CD14-positive monocyte (primary cell): ENCODE data around the gene SLC4A3. TPM values are rescaled to one million over a fixed set of nuclear protein-coding genes. Genes with fewer than 3 reads are reported as not detected.
A peak's percentile ranks its signal among the peaks of the same experiment; 100 is the strongest.

ENCODE experiments used
- DNase-seq, 3 donors: peaks; one replicate each; pipeline ENCODE4 v3.0.0-alpha.2; 2011 to 2022
- H2AFZ ChIP-seq: 2 replicates; pipeline ENCODE4 v1.6.0; 2012; ENCODE audit warnings: mild to moderate bottlenecking, low read depth, low read length, inconsistent platforms; ENCODE audit not compliant: insufficient read depth, poor library complexity, severe bottlenecking
- H3K27ac ChIP-seq, 2 donors: 1 replicate in 1 of 2; 2 replicates in 1 of 2; pipeline ENCODE4 v1.5.1; 2012 to 2013; ENCODE audit warnings: low read length in 2 of 2, control low read depth in 1 of 2, inconsistent platforms in 1 of 2, low read depth in 1 of 2, mild to moderate bottlenecking in 1 of 2
- H3K27me3 ChIP-seq, 2 donors: one replicate each; pipeline versions ENCODE4 v1.6.0 to v1.6.1; 2011 to 2013; ENCODE audit warnings: low read length in 2 of 2; ENCODE audit not compliant: control insufficient read depth in 2 of 2, insufficient read depth in 2 of 2
- H3K36me3 ChIP-seq, 2 donors: replicated peaks in 1 of 2; 1 replicate in 1 of 2; 2 replicates in 1 of 2; pipeline versions ENCODE4 v1.5.1 to v1.6.1; 2012 to 2013; ENCODE audit warnings: low read length in 2 of 2, control low read depth in 1 of 2, inconsistent platforms in 1 of 2, mild to moderate bottlenecking in 1 of 2; ENCODE audit not compliant: insufficient read depth in 2 of 2, control insufficient read depth in 1 of 2
- H3K4me1 ChIP-seq, 2 donors: 1 replicate in 1 of 2; 2 replicates in 1 of 2; pipeline versions ENCODE4 v1.5.1 to v1.6.1; 2012 to 2013; ENCODE audit warnings: low read length in 2 of 2, control low read depth in 1 of 2, inconsistent platforms in 1 of 2, mild to moderate bottlenecking in 1 of 2, moderate library complexity in 1 of 2; ENCODE audit not compliant: insufficient read depth in 2 of 2, control insufficient read depth in 1 of 2
- H3K4me2 ChIP-seq: replicated peaks from 2 replicates; pipeline ENCODE3; 2012; ENCODE audit warnings: low read length, moderate library complexity, mild to moderate bottlenecking; ENCODE audit not compliant: poor library complexity, severe bottlenecking; ENCODE audit errors: extremely low read depth
- H3K4me3 ChIP-seq, 3 experiments: fragments of 200-600 bp in 1 of 3; sonication (generic) in 1 of 3; replicated peaks in 1 of 3; 1 replicate in 2 of 3; 2 replicates in 1 of 3; pipeline ENCODE4 v1.5.1; 2011 to 2013; ENCODE audit warnings: low read length in 3 of 3, mild to moderate bottlenecking in 3 of 3, control low read depth in 2 of 3, low read depth in 2 of 3, inconsistent platforms in 1 of 3, moderate library complexity in 1 of 3
- H3K79me2 ChIP-seq: 2 replicates; pipeline ENCODE4 v1.6.0; 2012; ENCODE audit warnings: mild to moderate bottlenecking, control low read depth, inconsistent platforms, low read length, moderate library complexity; ENCODE audit not compliant: insufficient read depth
- H3K9ac ChIP-seq: 2 replicates; pipeline ENCODE4 v1.6.0; 2017; ENCODE audit warnings: low read length, mild to moderate bottlenecking; ENCODE audit not compliant: insufficient read depth, poor library complexity, severe bottlenecking
- H3K9me3 ChIP-seq, 2 donors: replicated peaks in 1 of 2; 1 replicate in 1 of 2; 2 replicates in 1 of 2; pipeline versions ENCODE4 v1.5.1 to v1.6.1; 2012 to 2013; ENCODE audit warnings: low read length in 2 of 2, control low read depth in 1 of 2; ENCODE audit not compliant: control insufficient read depth in 1 of 2, insufficient read depth in 1 of 2
- H4K20me1 ChIP-seq: 2 replicates; pipeline ENCODE4 v1.6.0; 2012; ENCODE audit warnings: mild to moderate bottlenecking, low read length, control low read depth, moderate library complexity; ENCODE audit not compliant: insufficient read depth
- H3K27ac Mint-ChIP-seq, 7 donors: one replicate each; pipeline ENCODE4 v1.8.0; 2020; ENCODE audit warnings: mild to moderate bottlenecking in 7 of 7, mixed read lengths in 7 of 7, moderate library complexity in 6 of 7, inconsistent platforms in 2 of 7
- H3K27me3 Mint-ChIP-seq, 3 donors: one replicate each; pipeline ENCODE4 v1.8.0; 2021 to 2022; ENCODE audit warnings: low read depth in 3 of 3, mild to moderate bottlenecking in 3 of 3, mixed read lengths in 3 of 3, moderate library complexity in 3 of 3, inconsistent platforms in 1 of 3
- H3K36me3 Mint-ChIP-seq, 2 donors: one replicate each; pipeline ENCODE4 v1.8.0; 2020; ENCODE audit warnings: mixed read lengths in 2 of 2, inconsistent platforms in 1 of 2, mild to moderate bottlenecking in 1 of 2
- H3K4me1 Mint-ChIP-seq: one replicate; pipeline ENCODE4 v1.8.0; 2020; ENCODE audit warnings: mild to moderate bottlenecking, mixed read lengths
- H3K4me3 Mint-ChIP-seq, 2 donors: one replicate each; pipeline ENCODE4 v1.8.0; 2020; ENCODE audit warnings: mild to moderate bottlenecking in 2 of 2, mixed read lengths in 2 of 2, moderate library complexity in 1 of 2
- H3K9me3 Mint-ChIP-seq, 7 donors: one replicate each; pipeline ENCODE4 v1.8.0; 2020 to 2022; ENCODE audit warnings: mixed read lengths in 7 of 7, mild to moderate bottlenecking in 6 of 7, moderate library complexity in 6 of 7, inconsistent platforms in 2 of 7
- WGBS: methylation state at CpG from one replicate; pipeline ENCODE4 v1.1.5; 2013; ENCODE audit warnings: missing lambda C conversion rate; ENCODE audit not compliant: insufficient coverage; 5-methylcytosine and 5-hydroxymethylcytosine counted together
- intact Hi-C, 2 donors: fragments of 100-400 bp; cut with micrococcal nuclease; formaldehyde crosslinking; loops; one replicate each; pipeline versions ENCODE4 v1.15.0 to v1.15.1; 2023
- polyA plus RNA-seq, 3 donors: library from polyadenylated mRNA; depleted of rRNA in 1 of 3; unstranded in 2 of 3; stranded (reverse) in 1 of 3; fragments of 300-500 nt in 2 of 3; fragments of >200 nt in 1 of 3; fragmentation: Illumina TruSeq in 2 of 3; gene quantifications; 1 replicate in 2 of 3; 2 replicates in 1 of 3; pipeline ENCODE4 v1.2.3, GENCODE V29; 2012 to 2021
- TF ChIP-seq, protein P1 (sequence below): fragments of 200-600 bp; IDR thresholded peaks from one replicate; pipeline ENCODE4 v1.8.0; 2022; ENCODE audit warnings: antibody characterized with exemption, mild to moderate bottlenecking

SLC4A3 gene
- polyA plus RNA-seq, 3 donors = 0.31 TPM; not detected in 2

DNA sequence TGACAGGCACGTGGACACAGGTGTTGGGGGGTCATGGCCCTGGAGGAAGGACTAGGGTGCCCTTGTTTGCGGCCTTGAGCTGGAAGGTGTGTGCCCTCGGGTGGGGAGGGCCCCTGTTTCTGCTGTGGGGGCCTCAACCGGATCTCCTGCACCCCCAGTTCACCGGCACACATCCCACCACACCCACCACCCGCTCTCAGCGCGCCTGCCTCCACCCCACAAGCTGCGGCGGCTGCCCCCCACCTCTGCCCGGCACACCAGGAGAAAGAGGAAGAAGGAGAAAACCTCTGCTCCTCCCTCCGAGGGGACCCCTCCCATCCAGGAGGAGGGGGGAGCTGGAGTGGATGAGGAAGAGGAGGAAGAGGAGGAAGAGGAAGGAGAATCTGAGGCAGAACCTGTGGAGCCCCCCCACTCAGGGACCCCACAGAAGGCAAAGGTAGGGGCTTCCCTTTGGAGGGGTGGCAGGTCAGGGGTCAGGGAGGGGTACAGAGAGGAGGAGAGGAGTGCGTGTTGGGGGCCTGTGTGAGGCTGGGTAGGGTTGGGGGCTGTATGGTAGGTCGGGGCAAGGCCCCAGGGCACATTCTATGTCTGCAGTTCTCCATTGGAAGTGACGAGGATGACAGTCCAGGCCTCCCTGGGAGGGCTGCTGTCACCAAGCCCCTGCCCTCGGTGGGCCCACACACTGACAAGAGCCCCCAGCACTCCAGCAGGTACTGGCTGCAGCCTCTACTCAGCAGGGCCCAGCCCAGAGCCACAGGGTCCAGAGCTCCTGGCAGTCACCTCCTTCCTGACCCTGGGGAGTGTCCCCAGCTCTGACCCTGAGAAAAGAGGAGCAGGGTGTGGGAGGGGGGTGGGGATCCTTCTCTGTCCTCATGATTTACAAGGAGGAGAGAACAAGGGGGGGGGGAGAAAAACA is 1.8 kb downstream of the SLC4A3 start:
- peak overlapping the region; percentile 58 for H3K4me2 ChIP-seq
- H3K9ac ChIP-seq = peak overlapping the region; percentile 21
- TF ChIP-seq, protein P1, sequence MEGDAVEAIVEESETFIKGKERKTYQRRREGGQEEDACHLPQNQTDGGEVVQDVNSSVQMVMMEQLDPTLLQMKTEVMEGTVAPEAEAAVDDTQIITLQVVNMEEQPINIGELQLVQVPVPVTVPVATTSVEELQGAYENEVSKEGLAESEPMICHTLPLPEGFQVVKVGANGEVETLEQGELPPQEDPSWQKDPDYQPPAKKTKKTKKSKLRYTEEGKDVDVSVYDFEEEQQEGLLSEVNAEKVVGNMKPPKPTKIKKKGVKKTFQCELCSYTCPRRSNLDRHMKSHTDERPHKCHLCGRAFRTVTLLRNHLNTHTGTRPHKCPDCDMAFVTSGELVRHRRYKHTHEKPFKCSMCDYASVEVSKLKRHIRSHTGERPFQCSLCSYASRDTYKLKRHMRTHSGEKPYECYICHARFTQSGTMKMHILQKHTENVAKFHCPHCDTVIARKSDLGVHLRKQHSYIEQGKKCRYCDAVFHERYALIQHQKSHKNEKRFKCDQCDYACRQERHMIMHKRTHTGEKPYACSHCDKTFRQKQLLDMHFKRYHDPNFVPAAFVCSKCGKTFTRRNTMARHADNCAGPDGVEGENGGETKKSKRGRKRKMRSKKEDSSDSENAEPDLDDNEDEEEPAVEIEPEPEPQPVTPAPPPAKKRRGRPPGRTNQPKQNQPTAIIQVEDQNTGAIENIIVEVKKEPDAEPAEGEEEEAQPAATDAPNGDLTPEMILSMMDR = no peak
- peak overlapping the region; percentile 63 for H2AFZ ChIP-seq
- 37% methylated on average over 4 of the region's 16 CpGs for WGBS
- intact Hi-C loops = no loop called here
- H3K27ac ChIP-seq = no peak overlapping the region
- no peaks in the 10 kb centered on the region for H4K20me1 ChIP-seq
- H3K4me3 ChIP-seq = peak overlapping the region in 1 of 3 experiments; percentile 49
- Mint-ChIP-seq H3K36me3 (no peaks in the 10 kb centered on the region), H3K4me3 (peak overlapping the region in 1 of 2 donors; percentile 57), H3K4me1 (peaks cover 11% of the 10 kb centered on the region), H3K27ac (no peak overlapping the region), H3K9me3 (peaks cover 0 to 13% (median 3%) of the 10 kb centered on the region in 7 donors), H3K27me3 (peaks cover 23 to 45% (median 45%) of the 10 kb centered on the region in 3 donors)
- peaks cover 4% of the 10 kb centered on the region in 2 donors for H3K9me3 ChIP-seq
- no peaks in the 10 kb centered on the region for H3K79me2 ChIP-seq
- no peaks in the 10 kb centered on the region for H3K36me3 ChIP-seq
- peaks cover 17 to 33% of the 10 kb centered on the region in 2 donors for H3K27me3 ChIP-seq
- peak in 2 of 3 donors; percentile 5 to 32 for DNase-seq
- peaks cover 14 to 19% of the 10 kb centered on the region in 2 donors for H3K4me1 ChIP-seq

DNA sequence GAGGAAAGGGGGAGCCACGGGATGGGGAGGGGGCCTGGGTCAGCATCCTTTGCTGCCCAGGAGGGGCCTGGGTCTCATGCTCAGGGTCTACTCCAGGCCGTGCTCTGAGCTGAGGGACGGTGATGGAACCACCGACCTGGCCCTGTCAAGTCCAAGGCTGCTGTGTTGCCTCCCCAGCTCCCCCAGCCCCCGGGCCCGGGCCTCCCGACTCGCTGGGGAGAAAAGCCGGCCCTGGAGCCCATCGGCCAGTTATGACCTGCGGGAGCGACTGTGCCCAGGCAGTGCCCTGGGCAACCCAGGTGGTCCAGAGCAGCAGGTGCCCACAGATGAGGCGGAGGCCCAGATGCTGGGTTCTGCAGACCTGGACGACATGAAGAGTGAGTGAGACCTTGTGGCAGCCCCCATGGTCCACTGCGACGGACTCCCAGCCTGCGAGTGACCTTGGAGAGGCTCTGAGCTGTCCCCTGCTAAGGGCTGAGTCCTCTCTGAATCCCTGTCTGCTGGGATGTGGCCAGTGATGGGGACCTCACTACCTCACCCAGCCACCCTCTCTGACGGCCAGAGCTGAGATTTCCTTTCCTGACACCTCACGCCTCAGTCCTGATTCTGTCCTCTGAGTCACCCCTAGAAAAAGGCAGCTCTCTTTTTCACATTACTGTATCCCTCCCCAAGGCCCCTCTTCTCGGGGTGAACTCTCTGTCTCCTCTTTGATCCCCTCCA is 2.7 kb downstream of the SLC4A3 start:
- Histone ChIP-seq H3K4me1 (peaks cover 14 to 19% of the 10 kb centered on the region in 2 donors), H3K27ac (no peak overlapping the region), H3K27me3 (peaks cover 17 to 30% of the 10 kb centered on the region in 2 donors), H3K79me2 (no peaks in the 10 kb centered on the region), H3K36me3 (no peaks in the 10 kb centered on the region), H3K4me3 (no peak overlapping the region), H2AFZ (no peak overlapping the region), H3K9ac (no peak overlapping the region), H3K4me2 (no peak overlapping the region), H3K9me3 (peaks cover 4% of the 10 kb centered on the region in 2 donors), H4K20me1 (no peaks in the 10 kb centered on the region)
- peaks cover 11% of the 10 kb centered on the region for H3K4me1 Mint-ChIP-seq
- H3K9me3 Mint-ChIP-seq = peaks cover 0 to 13% (median 3%) of the 10 kb centered on the region in 7 donors
- H3K27ac Mint-ChIP-seq = peak overlapping the region in 2 of 7 donors; percentile 49 to 88
- no peak for DNase-seq
- peaks cover 22 to 42% (median 38%) of the 10 kb centered on the region in 3 donors for H3K27me3 Mint-ChIP-seq
- TF ChIP-seq, protein P1 = no peak
- intact Hi-C loops = no loop called here
- H3K36me3 Mint-ChIP-seq = no peaks in the 10 kb centered on the region
- 87% methylated on average over 19 of the region's 20 CpGs for WGBS
- H3K4me3 Mint-ChIP-seq = no peak overlapping the region
